Omental fat pad (tissue), 4 donors: ENCODE results near the gene RREB1. TPM values are rescaled to one million over a fixed set of nuclear protein-coding genes. Genes with fewer than 3 reads are reported as not detected.

Source experiments
- ATAC-seq: fragments of 150-250 bp; one replicate; pipeline ENCODE4 v1.9.1; 2016; ENCODE audit warnings: mild to moderate bottlenecking, moderate library complexity; ENCODE audit not compliant: low FRiP score
- DNase-seq: peaks from one replicate; pipeline ENCODE4 v3.0.0-alpha.2; 2019; ENCODE audit warnings: low spot score
- CTCF ChIP-seq, 3 donors: fragments of 450-650 bp; IDR thresholded peaks; one replicate each; pipeline ENCODE4 v1.5.1; 2016 to 2017; ENCODE audit warnings: antibody characterized with exemption in 3 of 3, mild to moderate bottlenecking in 3 of 3, moderate library complexity in 2 of 3
- total RNA-seq, 4 donors: library from RNA; depleted of rRNA; stranded (reverse); fragments of >200 nt; gene quantifications; one replicate each; pipeline ENCODE4 v1.1.0, GENCODE V29; 2016

RREB1 gene
- total RNA-seq, 4 donors from 2014 or later: 24.9 to 48.1 (median 40.6) TPM

GRCh38 chr6:7098993-7099392 is 8.8 kb upstream of the RREB1 start:
- no peak for DNase-seq
- TF ChIP-seq CTCF (IDR thresholded peaks at IDR 0.05): no peak
- ATAC-seq: no peak

GRCh38 chr6:7100072-7100752 is 7.5 kb upstream of the RREB1 start:
- DNase-seq: no peak
- TF ChIP-seq CTCF (IDR thresholded peaks at IDR 0.05): no peak
- ATAC-seq: no peak

- no peak for ATAC-seq
- DNase-seq: no peak
- TF ChIP-seq CTCF (IDR thresholded peaks at IDR 0.05): no peak
Observed at GRCh38 chr6:7100753-7101081, 7.0 kb upstream of the RREB1 start.

- DNase-seq: no peak
- no peak for TF ChIP-seq CTCF (IDR thresholded peaks at IDR 0.05)
- peak; percentile 77 for ATAC-seq
Observed at GRCh38 chr6:7101290-7101689, 6.5 kb upstream of the RREB1 start.

GRCh38 chr6:7104752-7105151 is 3.0 kb upstream of the RREB1 start:
- TF ChIP-seq CTCF (IDR thresholded peaks at IDR 0.05): no peak
- DNase-seq (no peak), ATAC-seq (no peak)

GRCh38 chr6:7106215-7106751 is 1.5 kb upstream of the RREB1 start:
- DNase-seq: no peak
- TF ChIP-seq CTCF (IDR thresholded peaks at IDR 0.05): no peak
- no peak for ATAC-seq
